Jurkat, Clone E6-1 (cell line): Measurements from ENCODE around the gene KCNQ1OT1.
A peak's percentile ranks its signal among the peaks of the same experiment; 100 is the strongest.

ENCODE experiments used
- DNase-seq: peaks from one replicate; pipeline ENCODE4 v3.0.0-alpha.2; 2011; ENCODE audit warnings: low read depth, low spot score
- H3K4me3 ChIP-seq: 2 replicates; pipeline ENCODE4 v1.5.1; 2011; ENCODE audit warnings: mild to moderate bottlenecking, low read length, control low read depth, moderate library complexity

The KCNQ1OT1 gene

GRCh38 chr11:2707736-2708135, 7.9 kb upstream of the KCNQ1OT1 start:
- DNase-seq: no peak
- H3K4me3 ChIP-seq: no peak overlapping the region

- no peak overlapping the region for H3K4me3 ChIP-seq
- DNase-seq: no peak
Measured at GRCh38 chr11:2706321-2706720, 6.5 kb upstream of the KCNQ1OT1 start.

- no peak for DNase-seq
- H3K4me3 ChIP-seq: no peak overlapping the region
Measured at GRCh38 chr11:2704896-2705606, 5.3 kb upstream of the KCNQ1OT1 start.

GRCh38 chr11:2704356-2704755, 4.6 kb upstream of the KCNQ1OT1 start:
- DNase-seq: no peak
- no peak overlapping the region for H3K4me3 ChIP-seq

- no peak for DNase-seq
- no peak overlapping the region for H3K4me3 ChIP-seq
Measured at GRCh38 chr11:2703363-2704141, 3.8 kb upstream of the KCNQ1OT1 start.

- no peak for DNase-seq
Measured at GRCh38 chr11:2702771-2703362, 3.1 kb upstream of the KCNQ1OT1 start.

GRCh38 chr11:2701898-2702434, 2.2 kb upstream of the KCNQ1OT1 start:
- DNase-seq: no peak
- no peak overlapping the region for H3K4me3 ChIP-seq

More at GRCh38 chr11:2702771-2703362, 3.1 kb upstream of the KCNQ1OT1 start:
- H3K4me3 ChIP-seq: no peak overlapping the region

GRCh38 chr11:2701230-2701629, 1.4 kb upstream of the KCNQ1OT1 start:
- no peak overlapping the region for H3K4me3 ChIP-seq
- DNase-seq: no peak

GRCh38 chr11:2700415-2701211, 819 bp upstream of the KCNQ1OT1 start:
- H3K4me3 ChIP-seq: peak overlapping the region; percentile 60
- DNase-seq: no peak

- peak overlapping the region; percentile 63 for H3K4me3 ChIP-seq
- DNase-seq: no peak
Measured at GRCh38 chr11:2699185-2699530, 636 bp downstream of the KCNQ1OT1 start.

GRCh38 chr11:2698386-2699184, 1.2 kb downstream of the KCNQ1OT1 start:
- no peak for DNase-seq
- H3K4me3 ChIP-seq: peak overlapping the region; percentile 63

- no peak overlapping the region for H3K4me3 ChIP-seq
- no peak for DNase-seq
Measured at GRCh38 chr11:2697866-2698265, 1.9 kb downstream of the KCNQ1OT1 start.

- H3K4me3 ChIP-seq: no peak overlapping the region
- DNase-seq: no peak
Measured at GRCh38 chr11:2696455-2696854, 3.3 kb downstream of the KCNQ1OT1 start.

GRCh38 chr11:2694995-2695939, 4.5 kb downstream of the KCNQ1OT1 start:
- no peak overlapping the region for H3K4me3 ChIP-seq
- DNase-seq: no peak

- DNase-seq: no peak
Measured at GRCh38 chr11:2694495-2694894, 5.3 kb downstream of the KCNQ1OT1 start.

GRCh38 chr11:2693271-2694261, 6.2 kb downstream of the KCNQ1OT1 start:
- no peak overlapping the region for H3K4me3 ChIP-seq

More at GRCh38 chr11:2694495-2694894, 5.3 kb downstream of the KCNQ1OT1 start:
- no peak overlapping the region for H3K4me3 ChIP-seq

More at GRCh38 chr11:2693271-2694261, 6.2 kb downstream of the KCNQ1OT1 start:
- no peak for DNase-seq
